Activated CD8-positive, alpha-beta memory T cell treated with anti-CD3 and anti-CD28 coated beads, Interleukin-2, amount 50 U/mL, for 1 hour (primary cell): ENCODE results near the gene UBAC2.

ENCODE experiments used
- DNase-seq: peaks from one replicate; pipeline ENCODE4 v3.0.0-alpha.2; 2020; ENCODE audit errors: extremely low read depth

Gene UBAC2

GRCh38 chr13:99416411-99417121 lies 215.9 kb downstream of the UBAC2 start:
- no peak for DNase-seq

GRCh38 chr13:99417201-99418102 lies 216.8 kb downstream of the UBAC2 start:
- DNase-seq: no peak

- DNase-seq: no peak
These were observed 217.6 kb downstream of the UBAC2 start for GRCh38 chr13:99418103-99418842.

GRCh38 chr13:99418843-99419140 lies 218.1 kb downstream of the UBAC2 start:
- DNase-seq: no peak

- DNase-seq: no peak
These were observed 219.1 kb downstream of the UBAC2 start for GRCh38 chr13:99419591-99420243.

- DNase-seq: no peak
These were observed 220.6 kb downstream of the UBAC2 start for GRCh38 chr13:99421271-99421670.

GRCh38 chr13:99421758-99422585 lies 221.3 kb downstream of the UBAC2 start:
- no peak for DNase-seq

GRCh38 chr13:99422586-99423220 lies 222.0 kb downstream of the UBAC2 start:
- DNase-seq: no peak

- no peak for DNase-seq
These were observed 225.1 kb downstream of the UBAC2 start for GRCh38 chr13:99425485-99426341.

- no peak for DNase-seq
These were observed 225.8 kb downstream of the UBAC2 start for GRCh38 chr13:99426426-99426825.

GRCh38 chr13:99429670-99430069 lies 229.0 kb downstream of the UBAC2 start:
- no peak for DNase-seq

GRCh38 chr13:99431927-99432608 lies 231.4 kb downstream of the UBAC2 start:
- DNase-seq: no peak

GRCh38 chr13:99432609-99433542 lies 232.2 kb downstream of the UBAC2 start:
- peak; percentile 70 for DNase-seq

GRCh38 chr13:99433543-99434075 lies 233.0 kb downstream of the UBAC2 start:
- no peak for DNase-seq

GRCh38 chr13:99434258-99434788 lies 233.7 kb downstream of the UBAC2 start:
- peak; percentile 87 for DNase-seq

- no peak for DNase-seq
These were observed 234.5 kb downstream of the UBAC2 start for GRCh38 chr13:99435116-99435515.

GRCh38 chr13:99435998-99436397 lies 235.3 kb downstream of the UBAC2 start:
- no peak for DNase-seq
